Right lung (tissue), 5 donors: ENCODE measurements around the gene ITGA1. TPM values are rescaled to one million over a fixed set of nuclear protein-coding genes. Genes with fewer than 3 reads are reported as not detected.
"Not testable (repeated sequence)": the region's sequence is repeated elsewhere in the genome, so short reads cannot be mapped to it uniquely, and the experiment has no call there.

ENCODE experiments used
- DNase-seq, 2 donors: peaks; one replicate each; pipeline ENCODE4 v3.0.0-alpha.2; 2013
- polyA plus RNA-seq, 5 donors: library from polyadenylated mRNA; unstranded; fragments of 120-200 nt; gene quantifications; one replicate each; pipeline versions ENCODE4 v1.2.1 to v1.2.3, GENCODE V29; 2013; ENCODE audit warnings: inconsistent platforms in 1 of 5, low replicate concordance in 1 of 5; ENCODE audit not compliant: insufficient read length in 5 of 5, insufficient read depth in 1 of 5

Gene ITGA1
- polyA plus RNA-seq, 5 donors = 32.4 to 104 (median 93.9) TPM

DNA sequence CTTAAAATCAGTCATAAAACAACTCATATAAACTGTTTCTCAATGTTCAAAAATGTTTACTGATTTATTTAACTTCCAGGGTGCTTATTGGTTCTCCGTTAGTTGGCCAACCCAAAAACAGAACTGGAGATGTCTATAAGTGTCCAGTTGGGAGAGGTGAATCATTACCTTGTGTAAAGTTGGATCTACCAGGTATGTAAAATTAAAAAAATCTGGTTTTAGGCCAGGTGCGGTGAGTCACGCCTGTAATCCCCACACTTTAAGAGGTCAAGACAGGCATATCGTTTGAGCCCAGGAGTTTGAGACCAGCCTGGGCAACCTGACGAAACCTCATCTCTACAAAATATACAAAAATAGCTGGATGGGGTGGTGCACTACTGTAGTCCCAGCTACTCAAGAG is 73.7 kb downstream of the ITGA1 start:
- DNase-seq = no peak

DNA sequence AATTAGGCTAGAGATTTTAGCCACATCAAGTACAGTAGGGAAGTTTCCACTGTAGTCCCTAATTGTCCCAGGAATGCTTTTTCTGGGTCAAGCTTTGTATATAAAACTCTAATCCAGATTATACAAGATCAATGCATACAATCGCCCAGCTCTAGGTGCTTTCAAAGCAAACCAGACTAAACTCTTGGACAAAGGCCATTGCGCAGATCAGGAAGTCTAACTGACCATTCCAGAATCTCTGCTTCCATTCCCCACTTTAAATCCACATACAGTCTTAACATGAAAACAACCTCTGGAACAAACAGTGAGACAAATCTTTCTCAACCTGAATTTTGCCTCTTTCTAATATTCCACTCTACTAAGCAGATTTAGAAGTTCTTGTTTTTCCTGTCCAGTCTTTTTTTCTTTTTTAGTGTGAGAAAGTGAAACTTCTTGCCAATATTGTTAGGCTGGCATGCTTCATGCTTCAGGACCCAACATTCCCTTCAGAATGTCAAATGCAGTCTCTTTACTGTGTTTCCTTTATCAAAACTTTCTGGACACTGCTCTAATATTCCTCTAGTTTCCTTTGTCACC is 76.1 kb downstream of the ITGA1 start:
- DNase-seq = peak in 1 of 2 donors; percentile 39

DNA sequence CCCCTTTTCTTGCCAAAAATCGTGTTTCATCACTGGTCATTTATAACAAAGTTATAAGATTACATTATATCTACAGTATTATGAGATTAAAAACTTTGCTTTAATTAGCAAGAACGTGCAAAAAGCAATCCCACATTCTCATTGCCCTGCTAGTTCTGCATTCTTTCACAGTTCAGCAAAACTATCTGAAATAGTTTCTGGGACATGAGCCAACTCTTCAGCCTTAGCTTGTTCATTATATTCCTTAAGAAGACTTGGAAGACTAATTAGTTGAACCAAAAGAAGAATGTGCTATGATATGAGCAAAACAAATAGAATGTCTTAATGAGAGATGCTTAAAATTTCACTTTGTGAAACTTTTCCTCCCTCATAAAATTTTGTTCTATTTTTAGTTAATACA is 76.7 kb downstream of the ITGA1 start:
- peak; percentile 70 to 75 for DNase-seq

DNA sequence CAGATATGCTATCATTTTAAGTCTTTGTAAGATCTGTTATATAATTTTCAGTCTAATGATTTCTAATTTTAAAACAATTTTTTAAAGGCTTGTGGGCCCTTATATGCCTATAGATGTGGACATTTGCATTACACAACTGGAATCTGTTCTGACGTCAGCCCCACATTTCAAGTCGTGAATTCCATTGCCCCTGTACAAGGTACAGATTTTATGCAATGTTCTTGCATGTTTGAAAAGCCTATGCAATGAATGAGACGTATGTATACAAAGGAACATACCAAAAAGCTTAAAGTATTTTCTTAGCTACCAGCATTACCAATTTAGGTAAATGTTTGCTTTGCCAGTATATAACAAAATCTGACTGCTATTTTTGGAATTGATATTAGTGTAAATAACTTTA is 77.2 kb downstream of the ITGA1 start:
- DNase-seq = no peak

DNA sequence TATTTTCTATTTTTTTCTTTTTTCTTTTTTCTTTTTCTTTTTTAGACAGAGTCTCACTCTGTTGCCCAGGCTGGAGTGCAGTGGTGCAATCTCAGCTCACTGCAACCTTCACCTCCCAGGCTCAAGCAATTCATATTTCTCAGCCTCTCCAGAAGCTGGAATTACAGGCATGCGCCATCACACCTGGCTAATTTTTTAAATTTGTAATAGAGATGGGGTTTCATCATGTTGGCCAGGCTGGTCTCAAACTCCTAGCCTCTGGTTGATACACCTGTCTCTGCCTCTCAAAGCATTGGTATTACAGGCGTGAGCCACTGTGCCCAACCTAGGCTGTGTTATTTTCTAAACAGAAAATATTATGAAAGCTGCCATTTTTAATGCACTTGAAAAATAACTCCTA is 78.3 kb downstream of the ITGA1 start:
- DNase-seq = not testable (repeated sequence)

DNA sequence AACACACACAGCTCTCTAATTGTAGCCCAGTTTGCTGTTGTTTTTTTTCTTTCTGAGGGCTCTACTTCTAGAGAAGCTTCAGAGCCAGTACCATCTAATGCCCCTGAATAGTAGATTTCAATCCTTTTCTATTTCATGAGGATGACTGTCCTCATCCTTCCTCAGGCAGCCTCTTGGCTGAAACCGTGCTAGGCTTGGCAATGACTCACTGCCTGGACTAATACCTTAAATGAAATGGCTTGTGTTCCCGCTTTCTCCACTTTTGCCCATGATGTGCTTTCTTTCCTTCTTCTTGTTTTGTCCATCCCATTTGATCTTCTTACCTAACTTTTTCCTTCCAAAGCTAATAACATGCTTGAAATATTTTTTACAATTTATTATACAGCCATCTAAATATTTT is 80.1 kb downstream of the ITGA1 start:
- DNase-seq = no peak

DNA sequence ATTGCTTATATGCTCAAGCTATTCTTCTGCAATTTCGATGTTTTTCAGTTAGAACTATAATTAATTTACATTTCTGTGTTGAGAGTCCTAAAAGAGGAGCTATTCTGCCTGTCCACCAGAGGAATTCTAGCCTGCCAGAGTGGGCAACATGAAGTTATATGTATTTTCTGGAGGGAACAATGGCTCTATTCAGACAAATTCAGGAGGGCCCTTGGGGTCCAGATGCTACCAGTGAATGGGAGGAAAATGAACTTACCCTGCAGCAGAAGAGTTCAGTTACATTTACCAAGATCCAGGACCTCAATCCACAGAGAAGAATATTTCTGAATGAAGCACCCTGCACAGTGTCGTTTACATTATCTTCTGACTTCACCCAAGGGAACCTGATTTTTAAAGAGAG is 80.7 kb downstream of the ITGA1 start:
- DNase-seq = no peak

DNA sequence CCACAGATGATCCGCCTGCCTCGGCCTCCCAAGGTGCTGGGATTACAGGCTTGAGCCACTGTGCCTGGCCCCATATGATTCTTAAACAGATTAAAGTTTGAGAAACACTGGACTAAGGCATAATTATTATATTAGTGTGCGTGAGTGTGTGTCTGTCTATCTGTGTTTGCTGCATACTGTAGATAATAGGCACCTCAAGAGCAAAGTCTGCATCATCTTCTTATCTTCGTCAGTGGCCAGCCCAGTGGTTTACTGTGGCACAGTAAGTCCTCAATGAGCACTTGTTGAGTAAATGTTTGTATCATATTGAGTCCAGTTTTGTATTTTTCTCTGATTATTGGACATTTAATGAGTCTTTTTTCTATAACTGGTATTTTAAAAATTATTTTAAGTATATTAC is 81.7 kb downstream of the ITGA1 start:
- no peak for DNase-seq

DNA sequence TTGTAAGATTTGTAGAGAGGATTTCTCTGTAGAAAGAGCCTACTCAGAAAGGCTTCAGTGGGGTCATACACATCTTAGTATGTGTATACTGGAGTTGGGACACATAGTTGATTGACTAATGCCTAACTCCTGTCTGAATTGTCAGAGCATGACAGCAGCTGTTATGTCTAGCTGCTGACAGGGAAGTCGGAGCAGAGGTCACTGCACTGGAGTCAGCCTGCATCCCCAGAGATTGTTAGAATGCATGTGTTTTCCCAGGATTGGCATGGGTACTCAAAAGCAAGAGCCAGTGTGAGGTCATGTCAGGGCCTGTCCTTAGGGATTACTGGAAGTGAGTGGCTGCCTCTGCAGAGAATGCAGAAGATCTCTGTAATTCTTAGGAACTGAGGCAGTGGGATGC is 82.7 kb downstream of the ITGA1 start:
- no peak for DNase-seq

DNA sequence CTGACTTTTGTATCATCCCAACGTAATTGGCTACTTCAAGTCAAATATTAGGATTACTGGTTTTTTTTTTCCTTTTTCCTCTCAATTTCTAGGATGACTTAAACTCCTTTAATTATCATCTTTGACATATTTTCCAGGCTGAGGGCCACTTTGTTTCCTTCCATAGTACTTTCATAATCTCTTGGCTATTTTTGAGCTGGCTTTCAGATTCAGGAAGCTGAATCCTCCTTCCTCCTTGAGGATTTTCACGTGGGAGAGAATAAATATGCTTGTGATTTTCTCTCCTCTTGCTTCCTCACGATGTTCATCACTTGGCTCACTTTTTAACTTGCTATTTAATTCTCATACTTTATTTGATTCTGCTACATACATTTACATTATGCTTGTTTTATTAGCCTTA is 88.1 kb downstream of the ITGA1 start:
- no peak for DNase-seq

DNA sequence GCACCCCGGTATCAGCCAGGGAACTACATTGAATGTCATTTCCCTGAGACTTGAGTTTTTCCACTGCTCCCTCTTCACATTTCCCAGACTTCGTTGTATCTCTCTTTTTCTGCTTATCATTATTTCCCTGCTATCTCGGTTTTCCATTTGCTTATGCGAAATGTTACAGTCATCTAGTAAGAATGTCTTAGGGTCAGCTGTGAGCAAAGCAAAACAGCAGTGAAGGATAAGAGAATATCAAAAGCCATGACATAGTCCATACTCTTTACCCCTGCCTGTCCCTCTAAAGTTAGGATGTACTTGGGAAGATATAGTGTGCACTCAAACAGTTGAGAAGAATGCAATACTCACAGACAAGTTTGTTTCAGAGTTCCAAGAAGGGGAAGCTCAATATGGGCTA is 88.7 kb downstream of the ITGA1 start:
- DNase-seq = no peak

DNA sequence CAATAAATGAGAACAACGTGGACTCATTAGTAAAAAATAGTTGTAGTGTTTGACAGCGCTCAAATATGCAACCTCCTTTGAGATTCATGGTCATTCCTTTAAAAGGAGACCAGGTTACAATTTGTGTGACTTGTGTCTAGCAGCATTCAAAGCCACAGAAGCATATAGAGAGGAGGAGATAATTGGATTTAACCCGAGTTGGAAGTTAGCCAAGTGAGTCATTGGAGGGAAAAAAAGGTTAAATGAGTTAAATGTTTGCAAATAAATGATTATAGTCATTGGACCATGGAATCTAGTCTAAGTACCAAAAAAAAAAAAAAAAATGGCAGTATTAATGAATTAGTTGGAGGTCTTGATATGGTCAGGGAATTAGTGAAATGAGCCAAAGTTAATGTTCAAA is 90.9 kb downstream of the ITGA1 start:
- no peak for DNase-seq

DNA sequence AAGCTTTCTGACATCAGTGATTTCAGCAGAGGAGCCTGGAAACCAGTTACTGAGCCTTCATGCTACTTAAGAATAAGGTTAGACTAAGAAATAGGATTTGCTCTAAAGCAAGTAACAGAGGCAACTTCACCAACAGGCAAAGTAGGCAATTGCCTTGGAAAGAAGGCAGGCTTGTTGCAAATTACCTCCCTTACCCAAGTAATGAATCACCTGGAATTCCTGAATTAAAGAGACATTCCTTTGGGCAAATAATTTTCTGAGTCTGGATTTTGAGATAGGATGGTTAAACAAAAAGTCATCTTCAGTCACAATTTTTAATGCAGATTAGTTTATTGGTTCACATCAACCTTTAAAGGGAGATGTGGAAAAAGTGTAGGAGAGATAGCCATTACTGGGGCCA is 92.8 kb downstream of the ITGA1 start:
- no peak for DNase-seq

DNA sequence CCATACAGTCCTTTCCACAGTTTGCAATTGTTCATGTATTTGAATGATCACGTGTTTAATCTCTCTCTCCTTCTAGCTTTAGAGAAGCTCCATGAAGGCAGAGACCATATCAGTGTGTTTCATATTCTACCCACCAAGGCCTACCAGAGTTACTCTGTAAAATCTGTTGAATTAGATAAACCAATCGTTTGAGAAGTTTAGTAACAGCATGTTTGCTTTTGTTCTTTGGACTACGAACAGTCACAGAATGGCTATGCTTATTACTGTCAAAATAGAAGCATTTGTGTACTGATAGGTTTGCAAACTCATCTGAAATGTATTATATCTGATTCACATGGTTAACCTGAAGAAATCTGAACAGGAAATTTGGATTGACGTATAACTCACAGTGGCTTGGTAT is 93.8 kb downstream of the ITGA1 start:
- DNase-seq = no peak

DNA sequence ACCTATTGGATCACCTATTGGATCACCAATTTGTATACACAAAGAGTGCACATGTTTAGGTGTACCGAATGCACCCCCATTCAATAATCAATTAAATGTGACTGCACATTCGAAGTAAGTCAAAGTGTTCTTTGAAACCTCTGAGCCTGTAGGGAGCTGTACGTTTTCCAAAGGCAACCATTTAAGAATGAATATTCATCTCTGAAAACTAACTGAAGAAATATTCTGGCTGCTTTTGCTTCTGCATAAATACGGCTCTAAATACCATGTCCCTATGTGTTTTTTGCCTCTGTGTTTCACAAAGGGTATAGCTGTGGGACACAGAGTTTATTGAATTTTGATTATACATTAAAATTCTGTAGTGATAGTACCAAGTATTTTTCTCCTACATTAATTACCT is 95.4 kb downstream of the ITGA1 start:
- no peak for DNase-seq

DNA sequence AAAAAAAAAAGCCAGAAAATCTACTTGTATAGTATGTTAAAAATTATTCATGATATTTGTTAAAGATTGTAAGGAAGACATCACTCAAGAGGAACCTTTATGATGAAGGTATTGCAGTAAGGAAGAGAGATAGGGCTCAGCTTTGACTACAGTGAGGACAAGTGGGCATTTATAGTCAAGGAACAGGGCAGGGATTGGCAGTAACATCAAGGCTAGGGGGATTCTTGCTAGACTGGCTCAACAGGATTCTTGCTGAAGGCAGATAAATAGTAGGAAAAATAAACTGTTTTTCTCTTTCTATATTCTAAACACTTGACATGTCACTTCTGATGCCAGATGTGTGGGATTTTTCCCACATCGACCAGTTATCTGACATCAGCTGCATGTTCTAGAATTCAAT is 96.7 kb downstream of the ITGA1 start:
- no peak for DNase-seq

DNA sequence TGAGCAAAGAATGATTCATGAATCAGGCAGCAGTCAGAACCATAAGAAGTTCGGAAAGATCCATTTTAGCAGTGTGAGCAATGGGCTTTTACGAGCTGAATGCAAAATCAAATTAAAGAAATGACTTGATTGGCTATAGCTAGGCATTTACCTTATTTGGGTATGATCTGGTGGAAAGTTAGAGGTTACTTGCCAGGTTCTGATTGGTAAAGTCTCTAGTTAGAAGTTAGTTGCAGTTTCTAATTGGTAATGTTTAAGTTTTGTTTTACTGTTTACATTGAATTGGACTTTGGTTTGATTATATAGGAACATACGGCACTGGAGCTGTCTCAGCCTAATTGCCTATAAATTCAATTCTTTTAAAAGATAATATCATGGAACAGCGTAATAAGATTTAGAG is 97.9 kb downstream of the ITGA1 start:
- no peak for DNase-seq

DNA sequence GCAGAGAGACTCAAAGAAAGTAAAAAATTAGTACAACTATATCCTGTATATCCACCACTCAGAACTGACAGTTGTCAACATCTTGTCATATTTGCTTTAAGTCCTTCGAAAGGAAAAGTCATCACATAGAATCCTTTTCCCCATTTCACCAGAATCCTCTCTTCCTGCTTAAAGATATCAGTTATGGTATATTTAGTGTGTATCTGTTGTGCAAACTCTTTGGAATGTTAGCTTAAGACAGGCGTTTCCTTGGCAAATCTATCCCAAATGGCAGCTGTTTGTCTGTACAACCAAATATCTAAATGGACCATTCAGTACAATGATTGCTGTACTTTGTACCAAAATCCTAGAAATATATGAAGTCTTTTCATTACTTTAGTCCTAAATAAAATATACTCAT is 98.5 kb downstream of the ITGA1 start:
- no peak for DNase-seq

DNA sequence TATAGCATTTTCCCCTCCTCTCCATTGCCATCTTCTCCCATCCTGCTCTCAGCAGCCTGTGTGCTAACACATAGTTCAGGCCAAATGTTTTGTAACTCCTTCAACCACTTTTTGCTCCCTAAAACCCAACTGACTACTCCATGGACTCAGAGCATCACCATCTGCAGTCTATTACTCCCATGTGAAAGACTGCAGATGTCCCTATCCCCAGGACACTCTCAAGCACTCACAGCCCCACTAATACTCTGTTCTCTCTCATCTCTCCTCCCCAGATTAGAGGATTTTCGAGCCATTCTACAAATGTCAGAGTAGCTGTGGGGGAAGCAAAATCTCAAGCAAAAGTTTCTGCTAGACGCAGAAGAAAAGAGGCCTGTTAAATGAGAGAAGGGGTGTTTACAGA is 99.3 kb downstream of the ITGA1 start:
- no peak for DNase-seq

DNA sequence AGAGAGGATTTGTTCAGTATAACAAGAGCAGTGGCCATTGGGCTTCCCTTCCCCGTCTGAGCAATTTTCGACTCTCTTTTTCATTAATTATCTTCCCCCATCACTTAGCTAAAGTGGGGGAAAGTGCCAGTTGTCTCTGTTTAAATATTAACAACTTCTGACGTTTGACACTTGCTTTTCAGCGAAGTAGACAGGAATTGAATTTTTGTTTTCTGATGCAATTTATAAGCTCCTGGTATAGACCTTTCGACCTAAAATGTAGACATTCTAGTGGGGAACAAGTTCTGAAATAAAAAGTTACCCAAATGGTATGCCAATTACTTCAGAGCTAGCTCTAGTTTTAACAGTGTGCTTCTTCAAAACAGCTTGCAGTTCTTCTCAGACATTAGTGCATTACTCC is 100.6 kb downstream of the ITGA1 start:
- DNase-seq = no peak

DNA sequence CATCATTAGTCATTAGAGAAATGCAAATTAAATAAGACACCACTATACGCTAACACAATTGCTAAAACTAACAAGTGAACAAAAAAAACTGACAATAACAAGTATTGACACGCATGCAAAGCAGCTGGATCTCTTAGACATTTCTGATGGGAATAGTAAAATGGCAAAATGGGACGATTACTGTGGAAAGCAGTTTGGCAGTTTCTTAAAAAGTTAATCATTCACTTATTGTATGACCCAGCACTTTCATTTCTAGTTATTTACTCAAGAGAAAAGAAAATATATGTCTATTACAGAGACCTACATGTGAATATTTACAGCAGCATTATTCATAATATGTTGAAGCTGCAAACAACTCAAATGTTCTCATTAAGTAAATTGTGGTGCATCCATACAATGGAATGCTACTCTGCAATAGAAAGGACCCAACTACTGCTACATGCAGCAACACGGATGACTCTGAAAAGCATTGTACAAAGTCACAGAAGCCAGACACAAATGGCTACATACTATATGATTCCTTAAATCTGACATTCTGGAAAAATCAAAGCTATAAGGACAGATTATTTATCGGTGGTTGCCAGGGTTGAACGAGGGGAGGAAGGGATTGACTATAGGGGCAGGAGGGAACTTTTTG is 104.6 kb downstream of the ITGA1 start:
- no peak for DNase-seq

DNA sequence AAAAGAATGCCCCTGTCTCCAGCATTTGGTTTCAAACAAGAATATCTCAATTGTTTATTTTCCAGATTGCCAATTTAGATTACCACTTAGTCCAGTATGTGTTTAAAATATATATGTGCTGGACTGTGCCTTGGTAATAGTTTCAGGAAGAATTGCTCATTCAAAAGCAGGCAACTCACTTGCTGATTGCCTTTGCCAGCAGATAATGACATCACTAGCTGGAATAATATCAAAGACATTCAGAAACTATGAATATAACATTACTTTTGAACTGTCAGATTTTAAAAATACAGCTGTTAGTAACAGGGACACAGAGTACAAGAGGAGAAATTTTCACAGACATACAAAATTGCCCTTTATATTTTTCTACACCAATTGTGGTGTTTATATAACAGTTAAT is 105.4 kb downstream of the ITGA1 start:
- DNase-seq = peak; percentile 80 to 85

DNA sequence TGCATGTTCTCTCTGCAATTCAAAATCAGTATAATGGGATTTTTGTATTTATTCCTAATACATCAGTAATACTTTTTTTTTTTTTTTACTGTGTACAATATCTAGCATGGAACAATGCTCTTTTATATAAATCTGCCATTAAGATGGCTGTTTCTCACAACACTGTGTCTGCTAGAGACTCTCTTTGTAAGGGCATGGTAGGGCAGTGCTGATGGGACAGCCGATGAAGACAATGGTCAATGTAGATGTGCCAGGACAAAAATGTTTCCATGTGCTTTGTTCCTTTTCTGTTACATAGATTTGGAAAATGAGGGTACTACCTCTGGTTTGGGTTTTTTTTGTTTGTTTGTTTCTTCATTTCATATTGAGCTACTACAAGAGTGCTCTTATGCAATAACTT is 106.1 kb downstream of the ITGA1 start:
- DNase-seq = no peak

DNA sequence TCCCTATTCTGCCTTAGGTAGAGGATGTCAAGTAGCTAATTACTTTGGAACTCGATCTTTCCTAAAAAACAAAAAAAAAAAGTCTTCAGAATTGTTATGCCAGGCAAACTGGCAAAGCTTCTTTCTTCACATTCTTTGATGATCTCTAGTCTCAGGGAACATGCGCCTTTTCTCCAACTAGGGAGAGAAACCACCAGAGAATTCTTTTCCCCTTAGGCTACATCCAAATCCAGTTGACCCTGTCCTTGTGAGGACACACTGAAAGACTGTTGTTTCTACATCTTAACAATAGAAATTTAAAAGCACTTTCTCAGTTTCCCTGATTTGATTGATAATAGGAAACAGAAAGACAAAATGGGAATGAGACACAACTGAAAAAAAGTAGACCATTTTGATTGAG is 106.7 kb downstream of the ITGA1 start:
- DNase-seq = no peak
